ENCODE data around the gene DHRS11. TPM values are rescaled to one million over a fixed set of nuclear protein-coding genes. Genes with fewer than 3 reads are reported as not detected.

Gene DHRS11
- total RNA-seq, 2 experiments from 2014 or later: 2.9 to 4.0 TPM

DNA sequence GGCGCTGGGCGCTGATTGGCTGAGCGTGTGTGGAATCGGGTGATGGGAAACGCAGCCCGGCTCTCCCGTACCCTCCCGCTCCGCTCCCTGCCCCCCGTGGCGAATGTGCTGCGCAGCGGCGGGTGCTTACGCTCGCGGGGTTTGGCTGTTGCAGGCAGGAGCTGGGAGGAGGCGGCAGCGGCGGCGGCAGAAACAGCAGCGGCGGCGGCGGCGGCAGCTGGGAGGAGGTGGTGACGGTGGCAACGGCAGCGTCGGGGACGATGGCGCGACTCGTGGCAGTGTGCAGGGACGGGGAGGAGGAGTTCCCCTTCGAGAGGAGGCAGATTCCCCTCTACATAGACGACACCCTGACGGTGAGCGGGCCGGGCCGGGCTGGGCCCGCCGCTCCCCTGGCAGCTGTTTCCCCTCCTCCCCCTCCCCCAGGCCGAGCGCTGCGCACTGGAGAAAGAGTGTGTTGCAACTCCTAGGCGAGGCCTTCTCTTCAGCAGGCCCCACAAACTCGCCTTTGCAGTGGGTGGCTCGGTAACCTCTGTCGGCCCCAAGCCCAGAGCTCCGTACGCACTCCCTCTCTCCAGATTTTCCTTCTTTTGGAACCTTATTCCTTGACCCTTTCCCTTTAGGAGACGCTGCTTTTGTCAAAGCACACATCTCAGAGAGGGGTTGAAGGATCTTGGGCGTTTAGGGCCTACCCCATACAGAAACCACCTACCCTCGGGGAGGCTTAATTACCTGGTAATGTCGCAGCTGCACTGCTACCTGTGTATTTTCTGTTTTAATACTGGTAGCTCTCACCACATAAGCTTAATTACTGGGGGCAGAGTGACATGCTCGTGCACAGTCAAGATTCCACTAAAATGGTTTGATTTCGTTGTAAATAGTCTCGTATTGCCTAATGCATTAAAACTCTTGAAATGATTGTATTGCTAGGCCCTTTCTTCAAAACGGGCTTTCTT lies 45.9 kb upstream of the DHRS11 start:
- peaks cover 39% of the 10 kb centered on the region for H3K4me1 ChIP-seq (ENCODE audit: insufficient read depth, low read length)
- no peaks in the 10 kb centered on the region for H3K9me3 ChIP-seq (ENCODE audit: control insufficient read depth in 1 of 2, insufficient read depth in 1 of 2, low read length in 2 of 2)
- peak overlapping the region; percentile 99 for H3K4me3 ChIP-seq (ENCODE audit: low read length)
- Mint-ChIP-seq H3K9me3 (no peaks in the 10 kb centered on the region), H3K36me3 (ENCODE audit: low read depth) (peaks cover 47% of the 10 kb centered on the region), H3K4me1 (ENCODE audit: low read depth) (peaks cover 53% of the 10 kb centered on the region), H3K27me3 (no peaks in the 10 kb centered on the region), H3K4me3 (peak overlapping the region; percentile 97), H3K27ac (peak overlapping the region; percentile 97)
- TF ChIP-seq, protein P1, sequence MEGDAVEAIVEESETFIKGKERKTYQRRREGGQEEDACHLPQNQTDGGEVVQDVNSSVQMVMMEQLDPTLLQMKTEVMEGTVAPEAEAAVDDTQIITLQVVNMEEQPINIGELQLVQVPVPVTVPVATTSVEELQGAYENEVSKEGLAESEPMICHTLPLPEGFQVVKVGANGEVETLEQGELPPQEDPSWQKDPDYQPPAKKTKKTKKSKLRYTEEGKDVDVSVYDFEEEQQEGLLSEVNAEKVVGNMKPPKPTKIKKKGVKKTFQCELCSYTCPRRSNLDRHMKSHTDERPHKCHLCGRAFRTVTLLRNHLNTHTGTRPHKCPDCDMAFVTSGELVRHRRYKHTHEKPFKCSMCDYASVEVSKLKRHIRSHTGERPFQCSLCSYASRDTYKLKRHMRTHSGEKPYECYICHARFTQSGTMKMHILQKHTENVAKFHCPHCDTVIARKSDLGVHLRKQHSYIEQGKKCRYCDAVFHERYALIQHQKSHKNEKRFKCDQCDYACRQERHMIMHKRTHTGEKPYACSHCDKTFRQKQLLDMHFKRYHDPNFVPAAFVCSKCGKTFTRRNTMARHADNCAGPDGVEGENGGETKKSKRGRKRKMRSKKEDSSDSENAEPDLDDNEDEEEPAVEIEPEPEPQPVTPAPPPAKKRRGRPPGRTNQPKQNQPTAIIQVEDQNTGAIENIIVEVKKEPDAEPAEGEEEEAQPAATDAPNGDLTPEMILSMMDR (IDR thresholded peaks at IDR 0.05): no peak
- no peaks in the 10 kb centered on the region for H3K27me3 ChIP-seq (ENCODE audit: control insufficient read depth in 1 of 2, insufficient read depth in 2 of 2, low read length in 2 of 2)
- ChIA-PET POLR2A (interaction anchor here (0.6 to 4.0 kb wide), 21 partner anchors 8 to 1059 kb away, joined by 3 to 145 read pairs (median 4); partner anchors contain the start of genes AATF, MRM1, MYO19 and PIGW), CTCF (interaction anchor here (0.9 to 3.8 kb wide), 6 partner anchors 10 to 63 kb away, joined by 3 to 33 read pairs (median 6); partner anchors contain the start of genes MYO19 and PIGW)
- peak overlapping the region; percentile 72 to 99 for H3K27ac ChIP-seq (ENCODE audit: low read depth in 1 of 2, low read length in 2 of 2)
- peak; percentile 92 to 99 (median 96) for DNase-seq
- H3K36me3 ChIP-seq (ENCODE audit: insufficient read depth, low read length): peaks cover 6% of the 10 kb centered on the region
- peak; percentile 80 for ATAC-seq (ENCODE audit: poor library complexity)
- intact Hi-C loops (cut with DNase I, micrococcal nuclease): loop anchor here (1.0 to 5.0 kb wide), 6 partner anchors 10 to 403 kb away; partner anchors contain the start of genes DHRS11 (in 2 of the 2), AATF (in 1 of the 2), MRM1 (in 1 of the 2) and ZNHIT3 (in 1 of the 2)

DNA sequence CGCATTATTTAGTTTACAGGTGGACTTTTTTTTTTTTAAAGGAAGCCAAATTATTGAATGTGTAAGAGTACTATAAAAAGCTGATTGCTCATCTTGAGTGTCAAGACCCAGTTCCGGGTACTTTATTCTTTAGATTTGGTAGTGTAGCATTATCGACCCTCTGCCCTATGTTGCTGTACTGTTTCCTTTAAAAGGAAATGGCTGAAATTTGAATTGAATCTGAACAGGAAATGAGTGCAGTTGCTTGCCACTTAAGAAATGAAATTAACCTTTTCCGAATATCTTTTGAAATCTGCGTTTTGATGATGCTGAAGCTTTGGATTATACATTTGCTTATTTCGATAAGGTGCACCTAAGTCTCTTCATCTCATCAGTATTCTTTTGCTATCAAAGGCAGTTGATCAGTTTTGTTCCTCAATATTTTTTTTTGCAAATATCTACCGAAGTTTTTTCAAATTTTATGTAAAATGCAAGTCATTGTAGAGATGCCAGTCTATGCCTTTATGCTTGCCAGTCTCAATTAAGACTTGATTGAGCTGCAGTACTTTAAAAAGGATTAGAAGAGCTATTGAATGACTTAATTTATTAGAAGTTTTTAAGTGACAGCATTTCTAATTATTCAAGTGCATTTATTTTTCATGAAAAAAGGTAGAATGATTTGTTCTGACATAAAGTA lies 45.1 kb upstream of the DHRS11 start:
- peaks cover 56% of the 10 kb centered on the region for H3K4me1 Mint-ChIP-seq (ENCODE audit: low read depth)
- H3K27ac ChIP-seq (ENCODE audit: low read depth in 1 of 2, low read length in 2 of 2): peak overlapping the region; percentile 72 to 99
- H3K36me3 Mint-ChIP-seq (ENCODE audit: low read depth): peaks cover 48% of the 10 kb centered on the region
- H3K36me3 ChIP-seq (ENCODE audit: insufficient read depth, low read length): peaks cover 6% of the 10 kb centered on the region
- H3K27me3 Mint-ChIP-seq: no peaks in the 10 kb centered on the region
- peak in 2 of 14 experiments; percentile 26 to 38 for DNase-seq
- no peaks in the 10 kb centered on the region for H3K27me3 ChIP-seq (ENCODE audit: control insufficient read depth in 1 of 2, insufficient read depth in 2 of 2, low read length in 2 of 2)
- peak overlapping the region; percentile 97 for H3K27ac Mint-ChIP-seq
- H3K4me1 ChIP-seq (ENCODE audit: insufficient read depth, low read length): peaks cover 45% of the 10 kb centered on the region
- intact Hi-C loops (cut with DNase I, micrococcal nuclease): loop anchor here (2.0 to 5.0 kb wide), 2 partner anchors 46 to 54 kb away; partner anchors contain the start of genes DHRS11 (in 1 of the 2) and MRM1 (in 1 of the 2)
- peak overlapping the region; percentile 99 for H3K4me3 ChIP-seq (ENCODE audit: low read length)
- ChIA-PET POLR2A (interaction anchor here (0.7 to 4.0 kb wide), 17 partner anchors 7 to 1058 kb away, joined by 3 to 145 read pairs (median 5); partner anchors contain the start of genes AATF, MRM1, MYO19 and PIGW), CTCF (interaction anchor here (0.9 to 3.8 kb wide), 6 partner anchors 11 to 64 kb away, joined by 3 to 33 read pairs (median 6); partner anchors contain the start of genes MYO19 and PIGW)
- TF ChIP-seq, protein P1 (IDR thresholded peaks at IDR 0.05): no peak
- no peak for ATAC-seq (ENCODE audit: poor library complexity)
- peak overlapping the region; percentile 97 for H3K4me3 Mint-ChIP-seq
- no peaks in the 10 kb centered on the region for H3K9me3 ChIP-seq (ENCODE audit: control insufficient read depth in 1 of 2, insufficient read depth in 1 of 2, low read length in 2 of 2)
- no peaks in the 10 kb centered on the region for H3K9me3 Mint-ChIP-seq

GRCh38 chr17:36547776-36548175 lies 43.9 kb upstream of the DHRS11 start:
- H3K27ac Mint-ChIP-seq: peak overlapping the region; percentile 97
- DNase-seq (no peak), ATAC-seq (ENCODE audit: poor library complexity) (no peak)
- no peaks in the 10 kb centered on the region for H3K9me3 ChIP-seq (ENCODE audit: control insufficient read depth in 1 of 2, insufficient read depth in 1 of 2, low read length in 2 of 2)
- TF ChIP-seq, protein P1 (IDR thresholded peaks at IDR 0.05): no peak
- no peaks in the 10 kb centered on the region for H3K27me3 Mint-ChIP-seq
- H3K4me3 ChIP-seq (ENCODE audit: low read length): no peak overlapping the region
- H3K36me3 ChIP-seq (ENCODE audit: insufficient read depth, low read length): peaks cover 6% of the 10 kb centered on the region
- intact Hi-C loops (cut with DNase I, micrococcal nuclease): loop anchor here (2.0 to 5.0 kb wide), 2 partner anchors 45 to 53 kb away; partner anchors contain the start of genes DHRS11 (in 1 of the 2) and MRM1 (in 1 of the 2)
- ChIA-PET POLR2A (interaction anchor here (1.3 to 2.1 kb wide), 2 partner anchors 13 to 53 kb away, joined by 4 to 9 read pairs; partner anchors contain the start of genes MRM1, MYO19 and PIGW), CTCF (interaction anchor here (2.8 to 3.8 kb wide), 2 partner anchors 12 to 55 kb away, joined by 9 to 33 read pairs; partner anchors contain the start of genes MYO19 and PIGW)
- peaks cover 50% of the 10 kb centered on the region for H3K4me1 ChIP-seq (ENCODE audit: insufficient read depth, low read length)
- H3K4me3 Mint-ChIP-seq: peak overlapping the region; percentile 68
- no peaks in the 10 kb centered on the region for H3K27me3 ChIP-seq (ENCODE audit: control insufficient read depth in 1 of 2, insufficient read depth in 2 of 2, low read length in 2 of 2)
- H3K4me1 Mint-ChIP-seq (ENCODE audit: low read depth): peaks cover 68% of the 10 kb centered on the region
- peaks cover 48% of the 10 kb centered on the region for H3K36me3 Mint-ChIP-seq (ENCODE audit: low read depth)
- no peaks in the 10 kb centered on the region for H3K9me3 Mint-ChIP-seq
- H3K27ac ChIP-seq (ENCODE audit: low read depth in 1 of 2, low read length in 2 of 2): peak overlapping the region in 1 of 2 donors; percentile 46
